MV-4-11 (cell line): ENCODE results near the gene ZNF70.

ENCODE experiments used
- DNase-seq: peaks from one replicate; lab custom pipeline; 2025; lab: John Stamatoyannopoulos, UW

Gene ZNF70

DNA sequence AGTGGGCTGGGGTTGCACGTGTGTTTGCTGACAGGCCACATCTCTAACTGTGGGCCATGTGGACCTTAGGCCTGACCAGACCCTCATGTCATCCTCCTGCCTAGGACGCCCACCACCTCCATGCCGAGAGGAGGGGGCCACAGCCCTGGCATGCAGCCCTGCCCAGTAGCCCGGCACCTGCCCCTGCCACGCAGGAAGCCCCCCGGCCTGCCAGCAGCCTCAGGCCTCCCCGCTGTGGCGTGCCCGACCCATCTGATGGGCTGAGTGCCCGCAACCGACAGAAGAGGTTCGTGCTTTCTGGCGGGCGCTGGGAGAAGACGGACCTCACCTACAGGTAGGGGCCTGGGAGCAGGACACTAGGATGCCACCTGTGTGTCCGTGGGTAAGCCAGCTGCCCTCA is 28.2 kb upstream of the ZNF70 start:
- DNase-seq: no peak

DNA sequence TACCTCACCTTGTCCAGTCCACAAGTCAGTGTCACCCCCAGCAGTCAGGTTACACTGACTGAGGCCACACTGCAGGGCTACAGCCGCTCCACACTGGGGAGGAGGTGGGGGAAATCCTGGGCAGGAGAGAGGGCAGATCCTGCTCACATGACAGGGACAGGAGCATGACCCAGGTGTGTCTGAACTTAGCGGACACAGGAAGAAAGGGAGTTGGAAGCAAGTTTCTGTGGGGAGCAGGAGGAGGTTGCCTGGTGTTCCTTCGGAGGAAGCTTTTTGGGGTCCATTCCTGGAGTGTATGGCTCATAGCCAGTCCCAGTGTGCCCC is 27.6 kb upstream of the ZNF70 start:
- no peak for DNase-seq

DNA sequence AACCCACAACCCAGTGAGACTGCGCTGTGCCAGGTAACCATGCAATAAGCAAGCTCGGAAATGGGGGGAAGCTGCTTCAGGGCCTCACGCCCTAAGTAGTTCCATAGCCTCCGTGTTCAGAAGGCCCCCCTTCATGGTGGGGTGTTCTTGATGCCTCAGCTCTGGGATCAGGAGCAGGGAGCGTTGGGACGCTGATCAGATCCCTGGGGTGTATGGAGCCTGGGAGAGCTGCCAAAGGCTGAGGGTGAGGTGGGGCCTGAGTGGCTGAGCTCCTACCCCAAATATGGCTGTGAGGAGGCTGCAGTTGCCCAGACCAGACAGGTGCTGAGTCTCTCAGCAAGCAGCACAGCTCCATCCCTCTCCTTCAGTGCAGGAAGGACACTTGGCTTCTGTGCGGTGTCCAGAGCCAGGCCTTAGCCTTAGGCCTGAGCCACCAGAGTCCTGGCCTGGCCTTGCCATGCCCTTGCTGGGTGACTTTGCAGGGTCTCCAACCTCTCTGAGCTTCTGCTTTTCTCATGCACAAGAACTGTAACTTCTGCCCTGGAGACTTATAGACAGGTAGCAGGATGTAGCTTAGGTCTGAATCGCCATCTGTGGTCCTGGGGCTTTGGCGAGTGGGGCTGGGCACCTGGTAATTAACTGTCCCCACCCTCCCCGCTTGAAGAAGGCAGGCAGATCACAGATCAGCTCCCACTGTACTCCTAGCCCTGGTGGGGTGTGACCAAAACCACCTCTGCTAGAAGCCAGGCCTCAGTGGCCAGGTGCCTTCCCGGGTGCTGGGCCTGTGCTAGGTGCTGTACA is 27.1 kb upstream of the ZNF70 start:
- no peak for DNase-seq

DNA sequence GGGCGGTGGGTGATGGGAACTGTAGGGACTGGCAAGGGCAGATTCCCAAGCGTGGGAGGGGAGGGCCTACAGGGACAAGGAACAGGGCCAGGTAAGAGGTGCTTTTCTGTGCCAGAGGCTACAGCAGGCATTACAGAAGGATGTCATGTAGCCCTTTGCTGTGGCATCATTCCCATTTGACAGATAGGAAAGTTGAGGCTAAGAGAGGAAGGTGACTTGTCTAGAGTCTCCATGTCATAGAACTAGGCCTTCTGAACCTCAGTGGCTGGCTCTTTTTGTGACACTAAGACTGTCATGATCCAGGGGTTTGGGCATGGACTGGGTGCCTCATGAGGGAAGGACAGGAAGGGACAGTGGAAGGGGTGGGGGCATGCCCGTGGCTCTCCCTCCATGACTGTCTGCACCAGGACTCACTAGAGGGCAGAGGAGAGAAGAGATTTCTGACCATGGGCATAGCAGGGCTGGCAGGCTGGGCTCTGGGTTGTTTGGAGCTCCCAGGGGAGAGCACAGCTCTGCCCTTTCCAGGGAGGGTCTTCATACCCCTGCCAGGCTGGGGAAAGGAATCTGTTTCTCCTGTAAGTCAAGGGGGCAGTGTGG is 25.0 kb upstream of the ZNF70 start:
- no peak for DNase-seq

DNA sequence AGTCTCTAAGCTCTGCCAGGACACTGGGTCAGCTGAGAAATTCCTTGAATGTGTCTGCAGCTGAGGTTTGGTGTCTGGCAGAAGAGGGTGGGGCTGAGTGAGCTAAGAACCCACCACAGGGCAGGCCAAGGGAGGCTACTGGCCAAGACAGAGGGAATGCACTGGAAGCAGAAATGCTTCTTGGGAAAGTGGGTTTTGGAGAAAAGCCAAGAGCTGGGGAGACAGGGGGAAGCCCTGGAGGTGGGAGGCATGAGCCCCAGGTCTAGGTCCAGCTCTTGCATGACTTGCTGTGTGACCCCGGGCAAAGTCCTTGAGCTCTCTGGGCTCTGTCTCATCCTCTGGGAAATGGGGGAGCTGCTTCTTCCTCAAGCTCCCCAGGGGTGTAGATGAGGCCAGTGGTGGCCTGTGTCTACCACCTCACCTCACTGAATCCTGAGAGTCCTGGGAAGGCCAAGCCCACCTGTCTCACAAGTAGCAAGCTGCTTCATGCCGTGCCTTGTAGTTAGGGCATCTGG is 24.1 kb upstream of the ZNF70 start:
- DNase-seq: no peak

DNA sequence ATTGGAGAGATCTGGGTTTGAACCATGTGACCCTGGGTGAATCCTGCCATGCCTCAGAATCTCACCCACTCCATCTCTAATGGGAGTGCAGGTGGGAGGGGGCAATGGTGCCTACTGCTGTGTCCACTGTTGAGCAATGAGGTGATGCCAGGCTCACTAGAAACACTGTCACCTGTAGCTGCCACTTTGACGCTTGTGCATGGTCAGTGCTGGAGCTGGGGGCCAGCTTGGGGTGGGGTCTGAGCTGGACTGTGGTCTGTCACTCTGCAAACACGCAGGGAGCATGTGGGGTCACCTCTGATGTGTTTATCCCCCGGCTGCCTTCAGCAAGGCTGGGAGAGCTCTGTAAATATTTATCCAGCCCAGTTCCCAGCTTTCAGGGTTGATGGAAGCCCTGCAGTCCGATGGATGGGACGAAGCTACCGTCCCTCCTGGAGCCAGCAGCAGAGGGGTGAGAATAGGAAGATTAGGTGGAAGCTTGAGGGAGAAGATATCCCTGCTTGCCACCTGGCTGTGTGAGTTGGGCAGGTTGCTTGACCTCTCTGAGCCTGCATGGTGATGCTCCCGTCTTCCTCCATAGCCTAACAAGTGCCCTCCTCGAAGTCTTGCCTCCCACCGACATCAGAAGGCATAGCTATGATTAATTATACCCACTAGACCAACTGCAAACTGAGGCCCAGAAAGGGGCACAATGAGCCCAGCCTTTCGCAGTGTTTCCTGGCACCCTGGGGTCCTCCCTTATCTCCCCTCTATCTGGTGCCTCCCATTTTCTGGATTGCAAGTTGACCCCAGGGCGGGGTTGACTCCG is 23.4 kb upstream of the ZNF70 start:
- no peak for DNase-seq

- DNase-seq: no peak
Measured at GRCh38 chr22:23773483-23774113, 22.7 kb upstream of the ZNF70 start.

- no peak for DNase-seq
Measured at GRCh38 chr22:23772649-23773473, 21.9 kb upstream of the ZNF70 start, which contains the start of gene MMP11. Gene MMP11 (plus strand): TSS chr22:23772849. CDS start chr22:23772871, 22 bp downstream.

DNA sequence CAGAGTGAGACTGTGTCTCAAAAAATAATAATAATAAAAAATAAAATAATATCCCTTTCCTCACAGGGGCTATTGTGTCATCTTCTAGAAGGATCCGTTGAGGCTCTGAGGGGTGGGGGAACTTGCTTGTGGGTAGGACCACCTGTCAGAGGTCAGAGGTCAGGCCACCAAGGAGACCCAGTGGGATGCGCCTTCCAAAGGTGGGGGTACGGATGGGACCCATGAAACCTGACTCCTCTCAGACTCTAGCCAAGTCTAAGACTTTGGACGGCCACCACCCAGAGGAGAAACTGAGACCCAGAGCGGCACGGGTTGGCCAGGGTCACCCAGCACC is 21.4 kb upstream of the ZNF70 start:
- DNase-seq: no peak

DNA sequence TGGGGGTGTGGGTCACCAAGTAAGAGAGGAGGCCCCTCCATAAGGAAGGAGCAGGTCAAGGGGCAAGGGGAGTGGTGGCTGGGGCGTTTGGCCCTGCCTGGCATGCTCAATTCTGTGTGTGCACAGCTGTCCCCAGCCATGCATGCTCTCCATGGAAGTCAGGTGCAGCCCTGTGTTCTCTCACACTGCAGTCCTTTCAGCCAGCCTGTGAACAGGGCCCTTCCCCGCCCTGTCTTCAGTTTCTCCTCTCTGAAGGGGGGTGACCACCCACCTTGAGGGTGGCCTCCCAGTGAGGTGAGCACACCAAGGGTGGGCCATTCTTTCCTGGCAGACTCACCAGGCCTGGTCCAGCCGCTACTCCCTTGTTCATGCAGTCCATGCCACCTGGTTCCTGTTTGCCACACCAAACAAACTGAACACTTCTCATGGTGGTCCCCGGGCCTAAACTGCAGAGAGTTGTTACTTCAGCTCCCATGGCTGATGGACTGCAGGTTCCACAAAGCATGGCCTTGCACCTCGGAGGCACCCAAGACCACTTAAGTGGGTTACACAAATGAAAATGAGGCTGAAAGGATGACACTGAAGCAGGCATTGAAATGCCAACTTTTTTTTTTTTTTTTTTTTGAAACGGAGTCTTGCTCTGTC is 18.5 kb upstream of the ZNF70 start:
- no peak for DNase-seq

DNA sequence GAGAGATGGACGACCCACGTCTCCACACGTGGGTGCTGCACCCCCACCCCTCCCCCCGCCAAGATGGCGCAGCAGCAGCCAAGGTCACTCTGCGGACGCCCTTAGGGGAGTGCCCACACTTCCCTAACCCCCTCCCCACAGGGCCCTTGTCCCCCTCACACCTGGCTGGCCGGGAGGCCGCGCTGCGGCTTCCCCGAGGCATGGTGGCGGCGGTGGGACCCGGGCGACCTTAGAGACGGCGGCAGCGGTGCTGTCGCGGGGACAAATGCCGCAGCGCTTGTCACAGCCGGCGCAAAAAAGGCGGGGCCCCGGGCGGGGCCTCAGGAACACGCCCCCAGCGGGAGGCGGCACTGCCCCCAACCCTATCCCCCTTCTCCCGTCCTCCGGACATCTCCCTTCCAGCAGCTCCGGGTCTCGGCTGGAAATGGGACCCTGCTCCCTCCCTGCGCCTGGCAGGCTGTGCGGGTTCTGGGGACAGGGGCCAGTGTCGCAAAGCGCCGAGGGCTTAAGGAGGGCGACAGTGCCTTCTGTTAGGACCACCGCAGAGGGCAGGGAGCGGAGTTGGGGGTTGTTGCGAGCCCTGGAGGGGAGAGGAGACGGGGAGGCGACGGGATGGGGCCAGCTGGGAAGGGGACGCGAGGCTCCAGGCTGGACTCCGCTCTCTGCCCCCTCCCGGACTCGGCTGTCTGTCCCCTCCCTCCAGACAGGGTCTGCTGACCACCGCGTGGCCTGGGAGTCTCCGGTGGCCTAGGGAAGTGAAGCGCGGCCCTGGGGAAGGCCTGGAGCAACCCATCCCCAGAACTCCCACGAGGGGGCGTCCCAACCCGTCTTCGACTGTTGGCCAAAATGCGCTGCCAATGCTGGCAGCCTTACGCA is 17.0 kb upstream of the ZNF70 start, which contains the start of gene CHCHD10:
TSS of gene CHCHD10 (minus strand) at position 300 of the 876 bp plus-strand sequence. CDS start at position 202, 98 bp downstream.
- peak; percentile 66 for DNase-seq

GRCh38 chr22:23767303-23767672 is 16.4 kb upstream of the ZNF70 start:
- no peak for DNase-seq

GRCh38 chr22:23764899-23765881 is 14.3 kb upstream of the ZNF70 start:
- no peak for DNase-seq

- DNase-seq: no peak
Measured at GRCh38 chr22:23763954-23764353, 13.0 kb upstream of the ZNF70 start.

DNA sequence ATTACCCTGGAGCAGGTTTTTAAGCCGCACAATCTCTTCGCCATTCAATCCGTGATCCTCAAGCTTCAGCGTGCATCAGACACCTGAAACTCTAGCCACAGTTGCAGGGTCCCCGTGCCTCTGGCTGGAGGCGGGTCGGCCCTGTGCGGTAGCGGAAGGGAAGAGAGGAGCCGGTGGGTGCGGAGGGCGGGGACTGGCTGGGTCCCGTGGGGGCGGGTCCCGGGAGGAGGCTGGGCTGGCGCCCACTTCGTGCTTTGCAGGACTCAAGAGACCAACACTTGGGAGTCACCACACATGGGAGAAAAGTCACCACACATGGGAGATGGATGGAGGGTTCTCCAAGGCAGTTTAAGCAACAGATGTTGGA is 12.7 kb upstream of the ZNF70 start:
- DNase-seq: no peak

DNA sequence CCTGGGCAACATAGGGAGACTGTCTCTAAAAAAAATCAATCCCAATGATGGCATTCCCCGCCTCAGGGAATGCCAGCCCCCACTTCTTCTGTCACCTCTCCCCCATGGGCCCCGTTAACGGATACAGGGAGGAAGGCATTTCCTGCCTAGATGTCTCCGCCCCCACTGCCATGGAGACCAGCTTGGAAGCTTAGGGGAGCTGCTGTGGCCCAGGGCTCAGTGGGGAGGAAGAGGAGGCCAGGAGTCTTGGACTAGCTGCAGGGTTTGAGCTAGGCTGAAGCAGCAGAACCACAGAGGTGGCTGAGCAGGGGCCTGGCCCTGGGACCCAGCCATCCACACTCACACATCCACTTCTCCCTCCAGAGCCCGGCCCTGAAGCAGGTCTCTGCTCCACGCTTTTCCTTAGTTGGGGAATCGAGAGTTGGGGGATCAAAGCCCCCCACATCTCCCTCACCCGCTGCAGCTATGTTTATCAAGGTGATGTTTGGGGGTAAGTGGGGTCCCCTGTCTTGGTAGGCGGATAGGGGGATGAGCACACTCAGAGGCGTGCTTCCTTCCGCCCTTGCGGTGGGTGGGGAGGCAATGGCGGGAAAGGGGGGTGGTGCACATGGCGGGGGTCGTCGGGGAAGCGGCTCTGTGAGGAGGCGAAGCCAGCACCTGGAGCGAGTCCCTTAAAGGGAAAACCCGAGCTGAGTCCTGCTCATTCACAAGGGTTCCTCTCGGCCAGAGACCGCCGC is 12.1 kb upstream of the ZNF70 start, which contains the start of gene C22orf15:
TSS of gene C22orf15 (plus strand) at position 149 of the 737 bp plus-strand sequence. CDS start at position 466, 317 bp downstream.
- DNase-seq: no peak

DNA sequence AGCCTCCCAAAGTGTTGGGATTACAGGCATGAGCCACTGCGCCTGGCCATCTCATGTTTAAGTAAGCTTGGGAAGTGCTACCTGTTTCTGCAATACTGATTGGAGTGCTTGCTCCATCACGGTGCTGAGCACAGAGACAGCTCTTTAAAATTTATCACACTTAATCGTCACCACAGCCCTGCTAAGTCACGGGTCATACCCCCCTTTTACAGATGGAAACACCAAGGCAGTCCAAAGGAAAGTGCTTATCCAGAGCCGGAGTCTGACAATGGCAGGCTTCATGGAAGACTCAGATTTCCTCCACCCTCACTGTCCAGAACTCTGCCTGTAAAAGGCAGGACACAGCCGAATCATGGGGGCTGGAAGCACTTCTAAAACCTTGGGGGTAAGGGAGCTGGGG is 9.1 kb upstream of the ZNF70 start:
- no peak for DNase-seq

- no peak for DNase-seq
Measured at GRCh38 chr22:23759566-23759965, 8.7 kb upstream of the ZNF70 start.
